Activated naive CD8-positive, alpha-beta T cell (primary cell): ENCODE measurements around the gene MLIP.
"Not testable (repeated sequence)": the region's sequence is repeated elsewhere in the genome, so short reads cannot be mapped to it uniquely, and the experiment has no call there.

Experiments
- H3K27ac Mint-ChIP-seq: one replicate; pipeline ENCODE4 v1.8.0; 2021; ENCODE audit warnings: mixed read lengths
- H3K27me3 Mint-ChIP-seq: one replicate; pipeline ENCODE4 v1.8.0; 2021; ENCODE audit warnings: mixed read lengths
- H3K36me3 Mint-ChIP-seq: one replicate; pipeline ENCODE4 v1.8.0; 2021; ENCODE audit warnings: mixed read lengths
- H3K4me1 Mint-ChIP-seq: one replicate; pipeline ENCODE4 v1.8.0; 2021; ENCODE audit warnings: low read depth, mixed read lengths
- H3K4me3 Mint-ChIP-seq: one replicate; pipeline ENCODE4 v1.8.0; 2021; ENCODE audit warnings: mild to moderate bottlenecking, mixed read lengths
- H3K9me3 Mint-ChIP-seq: one replicate; pipeline ENCODE4 v1.8.0; 2021; ENCODE audit warnings: low read depth, mixed read lengths

Gene MLIP

DNA sequence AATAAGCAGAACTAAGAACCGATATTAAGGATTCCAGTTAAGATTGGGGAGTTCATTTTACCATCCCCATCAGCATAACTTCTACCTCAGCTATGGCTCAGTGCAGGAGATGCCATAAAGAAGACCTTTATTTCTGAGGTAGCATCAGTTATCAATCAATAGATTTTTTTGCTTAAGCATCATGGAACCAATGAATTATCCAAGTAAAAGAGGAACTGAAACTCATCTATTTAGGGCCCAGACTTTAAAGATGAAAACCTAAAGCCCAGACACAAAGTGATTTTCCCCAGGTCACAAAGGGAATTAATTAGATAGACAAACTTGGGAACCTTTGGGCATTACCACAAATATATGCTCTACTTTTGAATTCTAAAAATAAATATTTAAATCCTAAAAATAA is 137.8 kb downstream of the MLIP start:
- Mint-ChIP-seq H3K27me3 (no peaks in the 10 kb centered on the region), H3K9me3 (no peaks in the 10 kb centered on the region), H3K27ac (no peak overlapping the region), H3K4me1 (no peaks in the 10 kb centered on the region), H3K4me3 (no peak overlapping the region), H3K36me3 (no peaks in the 10 kb centered on the region)

DNA sequence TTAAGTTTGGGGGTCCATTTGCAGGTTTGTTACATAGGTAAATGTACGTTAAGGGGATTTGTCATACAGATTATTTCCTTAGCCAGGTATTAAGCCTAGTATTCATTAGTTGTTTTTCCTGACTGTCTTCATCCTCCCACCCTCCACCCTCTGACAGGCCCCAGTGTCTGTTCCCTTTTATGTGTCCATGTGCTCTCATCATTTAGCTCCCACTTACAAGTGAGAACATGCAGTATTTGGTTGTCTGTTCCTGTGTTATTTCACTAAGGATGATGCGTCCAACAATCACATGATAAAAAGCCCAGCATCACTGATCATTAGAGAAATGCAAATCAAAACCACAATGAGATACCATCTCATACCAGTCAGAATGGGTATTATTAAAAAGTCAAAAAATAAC is 138.6 kb downstream of the MLIP start:
- H3K27me3 Mint-ChIP-seq, H3K36me3 Mint-ChIP-seq, H3K9me3 Mint-ChIP-seq, H3K27ac Mint-ChIP-seq, H3K4me1 Mint-ChIP-seq, H3K4me3 Mint-ChIP-seq: not testable (repeated sequence)

DNA sequence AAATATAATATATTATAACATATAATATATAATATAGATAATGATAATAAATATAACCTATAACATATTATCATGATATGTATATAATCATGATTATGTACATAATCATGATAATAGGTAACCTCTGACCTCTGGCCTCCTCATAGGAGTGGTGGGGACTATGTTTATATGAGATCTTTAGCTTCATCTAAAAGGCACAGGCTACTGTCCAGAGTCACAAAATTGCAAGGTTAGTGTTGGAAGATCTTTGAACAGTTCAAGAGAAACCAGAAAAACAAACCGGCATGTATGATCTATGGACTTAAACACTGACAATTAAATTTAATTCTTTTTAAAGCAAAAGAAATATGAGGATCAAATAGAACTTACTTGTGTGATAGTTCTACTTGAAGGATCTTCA is 141.3 kb downstream of the MLIP start:
- Mint-ChIP-seq H3K4me3 (no peak overlapping the region), H3K27ac (no peak overlapping the region), H3K4me1 (no peaks in the 10 kb centered on the region), H3K9me3 (no peaks in the 10 kb centered on the region), H3K27me3 (no peaks in the 10 kb centered on the region), H3K36me3 (no peaks in the 10 kb centered on the region)

DNA sequence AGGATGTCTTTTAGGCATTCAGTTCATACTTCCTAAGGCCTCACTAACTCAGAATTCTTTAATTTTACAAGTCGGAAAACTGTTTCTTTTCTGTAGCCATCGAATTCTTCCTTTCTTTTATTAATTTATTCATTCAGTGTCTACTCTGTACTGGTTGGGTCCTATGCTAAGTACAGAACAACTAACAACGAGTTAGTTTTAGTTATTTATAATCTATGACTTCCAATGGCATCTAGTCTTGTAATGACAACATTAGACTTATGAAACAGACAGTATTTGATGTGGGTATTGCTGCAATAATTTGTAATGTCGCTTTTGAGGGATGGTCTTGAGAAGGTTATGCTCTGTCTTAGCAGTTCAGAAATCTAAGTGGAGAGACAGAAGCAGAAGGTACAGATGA is 141.7 kb downstream of the MLIP start:
- Mint-ChIP-seq H3K27ac (no peak overlapping the region), H3K4me3 (no peak overlapping the region), H3K4me1 (no peaks in the 10 kb centered on the region), H3K27me3 (no peaks in the 10 kb centered on the region), H3K36me3 (no peaks in the 10 kb centered on the region), H3K9me3 (no peaks in the 10 kb centered on the region)

DNA sequence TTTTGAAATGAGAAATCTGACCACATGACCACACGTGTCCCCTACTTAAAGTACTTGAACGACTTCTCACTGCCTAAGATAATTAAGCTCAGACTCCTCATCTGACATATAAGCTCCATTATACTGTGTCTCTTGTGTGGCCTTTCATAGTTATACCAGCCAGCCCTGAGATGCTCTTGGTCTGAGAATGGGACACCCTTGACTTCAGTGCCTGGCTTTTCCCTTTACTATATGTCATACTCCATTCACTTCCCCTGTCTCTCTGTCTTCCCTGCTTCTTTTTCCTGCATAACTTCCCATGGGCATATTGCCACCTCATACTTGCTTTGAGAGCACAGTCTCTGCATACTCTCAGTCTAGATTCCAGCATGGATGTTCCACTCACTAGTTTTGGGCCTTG is 143.6 kb downstream of the MLIP start:
- H3K27me3 Mint-ChIP-seq: no peaks in the 10 kb centered on the region
- H3K9me3 Mint-ChIP-seq: no peaks in the 10 kb centered on the region
- H3K4me1 Mint-ChIP-seq: no peaks in the 10 kb centered on the region
- H3K27ac Mint-ChIP-seq: no peak overlapping the region
- H3K36me3 Mint-ChIP-seq: no peaks in the 10 kb centered on the region
- no peak overlapping the region for H3K4me3 Mint-ChIP-seq

DNA sequence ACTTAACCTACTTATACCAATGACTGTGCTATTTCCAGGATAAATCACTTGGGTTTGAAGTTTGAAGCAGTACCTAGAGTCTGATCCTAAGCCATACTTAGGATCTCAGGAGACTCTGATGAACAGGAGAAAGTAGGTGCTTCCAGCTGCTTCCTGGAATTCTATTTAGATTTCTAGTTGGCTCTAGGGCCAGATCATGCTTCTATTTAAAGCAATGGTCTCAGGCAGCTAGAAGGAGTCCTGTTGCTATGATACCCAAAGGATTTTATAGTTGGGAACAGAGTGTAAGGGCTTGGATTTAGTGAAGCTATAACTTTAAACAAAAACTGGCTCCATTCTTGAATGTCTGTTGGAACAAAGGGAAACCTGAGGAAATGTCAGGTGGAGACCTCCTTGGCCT is 144.6 kb downstream of the MLIP start:
- Mint-ChIP-seq H3K4me3 (no peak overlapping the region), H3K9me3 (no peaks in the 10 kb centered on the region)

DNA sequence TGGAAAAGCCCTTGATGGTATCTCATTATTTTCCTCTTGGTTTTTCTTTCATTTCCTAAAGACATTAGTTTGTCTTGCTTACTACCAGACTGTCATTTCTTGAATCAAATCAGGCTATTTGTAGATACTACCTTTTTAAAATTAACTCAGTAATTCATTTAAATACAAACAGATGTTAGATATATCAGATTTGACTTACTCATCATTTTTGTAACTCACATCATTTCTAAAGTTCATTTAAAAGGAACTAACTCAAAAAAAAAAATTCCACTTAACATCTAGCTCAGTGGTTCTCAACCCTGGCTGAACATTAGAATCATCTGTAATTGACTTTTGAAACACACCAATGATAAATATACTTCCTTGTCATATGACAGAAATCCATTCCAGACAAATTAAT is 148.8 kb downstream of the MLIP start:
- H3K27me3 Mint-ChIP-seq: no peaks in the 10 kb centered on the region
- no peak overlapping the region for H3K27ac Mint-ChIP-seq
- H3K4me1 Mint-ChIP-seq: no peaks in the 10 kb centered on the region
- no peaks in the 10 kb centered on the region for H3K9me3 Mint-ChIP-seq
- H3K4me3 Mint-ChIP-seq: no peak overlapping the region
- H3K36me3 Mint-ChIP-seq: no peaks in the 10 kb centered on the region

More for the DNA sequence above, 144.6 kb downstream of the MLIP start:
- H3K36me3 Mint-ChIP-seq: no peaks in the 10 kb centered on the region
- no peaks in the 10 kb centered on the region for H3K27me3 Mint-ChIP-seq
- no peaks in the 10 kb centered on the region for H3K4me1 Mint-ChIP-seq
- no peak overlapping the region for H3K27ac Mint-ChIP-seq

DNA sequence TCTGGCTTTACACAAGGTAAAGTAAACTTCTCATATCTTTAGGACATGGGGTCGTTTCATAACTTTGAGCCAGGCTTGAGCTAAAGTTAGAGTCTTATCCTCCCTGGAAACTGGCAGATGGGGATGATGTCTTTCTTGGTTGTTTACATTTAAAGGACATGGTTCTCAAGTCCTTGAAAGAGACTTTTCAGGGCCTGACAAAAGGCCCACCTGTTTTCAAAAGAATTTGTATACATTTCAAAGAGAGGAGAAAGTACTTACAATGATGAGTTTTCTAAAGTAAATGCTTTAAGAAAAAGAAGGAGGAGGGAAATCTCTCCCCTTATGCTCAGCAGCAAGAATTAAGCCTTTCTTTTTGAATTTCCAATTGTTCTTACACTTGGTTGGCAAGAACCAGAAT is 151.3 kb downstream of the MLIP start:
- Mint-ChIP-seq H3K36me3 (no peaks in the 10 kb centered on the region), H3K4me1 (no peaks in the 10 kb centered on the region), H3K9me3 (no peaks in the 10 kb centered on the region), H3K4me3 (no peak overlapping the region), H3K27ac (no peak overlapping the region), H3K27me3 (no peaks in the 10 kb centered on the region)

DNA sequence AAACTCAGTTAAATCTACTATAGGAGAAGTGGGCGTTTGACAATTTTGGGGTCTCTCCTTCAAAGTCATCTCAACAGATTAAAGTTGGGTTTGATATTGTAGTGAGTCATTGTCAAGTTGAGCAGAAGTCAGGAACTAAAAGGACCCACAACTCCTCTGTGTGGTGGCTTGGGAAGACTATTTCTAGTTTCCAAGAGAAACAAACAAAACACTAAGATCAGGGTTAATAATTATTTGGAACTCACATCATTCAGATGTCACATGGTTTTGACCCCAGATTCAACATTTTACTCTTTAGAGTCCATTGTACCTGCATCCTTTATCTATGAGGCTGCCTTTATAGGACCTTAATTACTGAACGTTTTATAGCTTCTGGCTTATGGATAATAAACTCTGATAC is 151.7 kb downstream of the MLIP start:
- H3K27me3 Mint-ChIP-seq: no peaks in the 10 kb centered on the region
- no peaks in the 10 kb centered on the region for H3K9me3 Mint-ChIP-seq
- no peak overlapping the region for H3K27ac Mint-ChIP-seq
- no peaks in the 10 kb centered on the region for H3K4me1 Mint-ChIP-seq
- no peaks in the 10 kb centered on the region for H3K36me3 Mint-ChIP-seq
- no peak overlapping the region for H3K4me3 Mint-ChIP-seq

DNA sequence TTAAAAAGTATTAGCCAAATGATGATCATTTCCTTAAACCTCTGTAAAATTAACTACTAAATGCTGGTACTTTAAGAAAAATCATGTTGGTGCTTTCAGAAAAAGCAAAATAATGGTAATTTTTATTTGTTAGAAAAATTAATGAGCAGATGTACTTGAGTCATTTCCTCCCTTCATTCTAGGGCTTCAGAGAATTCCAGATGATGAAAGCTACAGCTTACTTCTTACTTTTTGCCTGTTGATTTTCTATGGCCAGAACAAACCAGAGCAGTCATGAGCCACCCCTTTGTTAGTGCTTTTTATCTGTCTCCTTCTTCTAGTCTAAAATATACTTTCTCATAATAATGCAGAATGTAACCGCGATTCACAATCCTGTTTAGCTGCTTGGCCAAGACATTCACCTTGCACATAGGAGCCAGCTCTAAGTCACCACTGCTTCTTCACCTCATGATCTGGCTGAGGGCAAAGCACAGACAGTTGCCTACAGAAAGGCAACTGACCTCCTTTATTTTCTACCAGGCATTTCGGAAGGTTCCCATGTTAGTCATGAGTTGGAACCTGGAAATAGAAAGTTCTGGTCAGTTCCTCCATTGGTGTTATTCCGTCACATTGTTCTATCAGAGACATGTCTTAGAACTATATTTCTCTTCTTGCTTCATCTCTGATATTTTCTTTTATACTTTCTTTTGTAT is 153.5 kb downstream of the MLIP start:
- no peaks in the 10 kb centered on the region for H3K9me3 Mint-ChIP-seq
- H3K36me3 Mint-ChIP-seq: no peaks in the 10 kb centered on the region
- no peak overlapping the region for H3K27ac Mint-ChIP-seq
- H3K4me1 Mint-ChIP-seq: no peaks in the 10 kb centered on the region
- no peak overlapping the region for H3K4me3 Mint-ChIP-seq
- H3K27me3 Mint-ChIP-seq: no peaks in the 10 kb centered on the region

DNA sequence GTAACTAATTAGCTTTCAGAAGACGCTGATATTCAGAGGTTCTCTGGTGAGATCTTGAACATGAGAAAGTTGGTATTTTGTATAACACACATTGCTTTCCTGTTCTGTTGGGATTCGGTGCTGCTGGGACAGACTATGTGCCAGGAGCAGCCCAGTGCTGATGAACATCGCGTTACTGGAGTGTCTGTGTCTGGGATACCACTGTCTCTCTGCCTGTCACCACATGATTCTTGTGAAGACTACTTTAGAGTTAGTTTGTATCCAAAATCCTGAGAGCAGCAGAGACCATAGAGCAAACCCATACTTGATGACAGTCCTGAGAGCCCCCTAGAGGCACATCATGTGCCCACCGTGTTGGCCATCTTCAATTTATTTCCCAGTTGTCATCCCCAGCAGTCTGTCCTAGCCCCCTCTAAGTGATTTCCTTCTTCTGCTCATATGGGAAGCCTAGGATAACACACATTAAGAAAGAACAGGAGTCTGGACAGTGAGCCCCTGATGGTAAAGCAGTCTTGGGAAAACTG is 155.2 kb downstream of the MLIP start:
- Mint-ChIP-seq H3K9me3 (no peaks in the 10 kb centered on the region), H3K4me1 (no peaks in the 10 kb centered on the region), H3K27me3 (no peaks in the 10 kb centered on the region), H3K27ac (no peak overlapping the region), H3K36me3 (no peaks in the 10 kb centered on the region), H3K4me3 (no peak overlapping the region)

DNA sequence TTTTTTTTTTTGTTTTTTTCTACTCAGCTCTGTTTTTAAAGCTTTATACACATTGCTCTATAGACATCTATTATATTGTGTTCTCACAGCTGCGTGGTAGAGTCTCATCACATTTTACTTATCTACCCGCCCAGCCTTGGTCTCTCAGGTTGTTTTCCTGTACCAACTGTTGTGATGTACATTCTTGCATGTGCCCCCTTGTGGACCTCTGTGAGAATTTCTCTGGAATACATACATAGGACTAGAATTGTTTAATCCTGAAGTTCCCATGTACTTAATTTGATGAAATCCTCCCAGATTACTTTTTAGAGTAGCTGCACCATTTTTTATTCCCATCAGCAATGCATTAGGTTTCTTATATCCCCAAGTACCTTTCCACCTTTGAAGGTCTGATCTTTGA is 156.6 kb downstream of the MLIP start:
- no peaks in the 10 kb centered on the region for H3K36me3 Mint-ChIP-seq

DNA sequence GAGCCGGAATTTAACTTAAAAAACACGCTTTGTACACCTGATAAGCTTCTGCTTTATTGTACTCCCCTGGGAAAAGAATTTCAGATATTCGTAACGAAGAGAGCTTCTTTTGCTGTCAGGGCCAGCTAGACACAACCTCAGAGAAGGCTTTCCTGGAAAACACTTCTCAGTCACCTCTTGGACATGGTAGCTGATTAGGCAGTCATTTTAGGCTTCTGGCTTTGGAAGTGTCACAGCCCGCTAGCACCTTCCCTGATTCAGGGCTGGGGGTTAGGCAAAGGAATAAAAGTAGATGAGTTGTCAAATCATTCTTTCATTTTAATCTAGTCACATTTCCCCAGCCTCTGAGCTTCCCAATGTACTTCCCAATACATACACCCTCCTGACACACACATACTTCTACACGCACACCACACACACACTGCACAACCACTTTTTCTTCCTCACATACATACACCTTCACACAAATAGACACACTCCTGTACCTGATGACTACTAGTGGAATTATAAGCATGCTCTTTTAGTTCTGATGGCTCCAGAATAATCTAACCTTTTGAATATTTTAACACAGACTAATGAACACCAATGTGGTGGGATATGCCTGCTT is 162.1 kb downstream of the MLIP start:
- H3K4me3 Mint-ChIP-seq: no peak overlapping the region
- H3K9me3 Mint-ChIP-seq: peaks cover 9% of the 10 kb centered on the region
- no peak overlapping the region for H3K27ac Mint-ChIP-seq
- H3K27me3 Mint-ChIP-seq: no peaks in the 10 kb centered on the region
- no peaks in the 10 kb centered on the region for H3K36me3 Mint-ChIP-seq
- no peaks in the 10 kb centered on the region for H3K4me1 Mint-ChIP-seq

More for the DNA sequence above, 156.6 kb downstream of the MLIP start:
- Mint-ChIP-seq H3K27me3 (no peaks in the 10 kb centered on the region), H3K9me3 (no peaks in the 10 kb centered on the region), H3K4me3 (no peak overlapping the region), H3K27ac (no peak overlapping the region), H3K4me1 (no peaks in the 10 kb centered on the region)

DNA sequence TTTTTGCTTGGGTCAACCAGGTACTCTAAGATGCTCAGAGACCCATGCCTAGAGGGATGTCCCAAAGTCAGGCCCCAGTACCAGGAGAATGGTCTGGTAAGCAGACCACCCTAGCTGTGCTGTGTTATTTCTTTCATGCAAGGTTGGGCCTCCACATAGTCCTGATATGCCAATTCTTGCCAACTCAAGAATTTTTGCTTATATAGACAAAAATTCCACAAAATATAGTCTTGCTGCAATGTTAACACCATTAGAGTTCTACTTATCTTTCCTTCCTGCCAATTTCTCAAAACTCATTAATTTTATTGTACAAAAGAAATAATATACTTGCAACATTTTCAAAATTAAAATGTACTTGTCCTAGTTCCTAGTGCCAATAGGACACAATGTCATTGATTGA is 163.1 kb downstream of the MLIP start:
- no peaks in the 10 kb centered on the region for H3K27me3 Mint-ChIP-seq
- no peak overlapping the region for H3K27ac Mint-ChIP-seq
- H3K9me3 Mint-ChIP-seq: peaks cover 13% of the 10 kb centered on the region
- no peak overlapping the region for H3K4me3 Mint-ChIP-seq
- H3K36me3 Mint-ChIP-seq: no peaks in the 10 kb centered on the region
- H3K4me1 Mint-ChIP-seq: no peaks in the 10 kb centered on the region

DNA sequence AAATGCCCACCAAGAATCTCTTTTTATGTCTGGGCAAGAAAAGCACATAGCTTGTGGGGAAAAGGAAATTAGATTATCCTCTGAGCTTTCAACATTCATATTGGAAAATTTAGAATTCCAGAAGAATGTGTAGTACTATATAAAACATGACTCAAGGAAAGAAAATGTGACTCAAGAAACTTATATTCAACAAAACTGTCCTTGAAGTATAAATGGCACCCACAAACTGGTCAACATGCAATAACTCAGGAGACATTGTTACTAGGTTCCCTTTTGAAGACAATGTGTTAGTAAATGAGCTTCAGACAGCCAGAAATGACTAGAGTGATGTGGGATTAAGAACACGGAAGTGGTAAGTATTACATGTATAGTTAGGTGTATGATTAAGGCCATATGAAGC is 170.9 kb downstream of the MLIP start:
- no peak overlapping the region for H3K27ac Mint-ChIP-seq
- H3K36me3 Mint-ChIP-seq: no peaks in the 10 kb centered on the region
- H3K27me3 Mint-ChIP-seq: no peaks in the 10 kb centered on the region
- peaks cover 11% of the 10 kb centered on the region for H3K9me3 Mint-ChIP-seq
- H3K4me1 Mint-ChIP-seq: no peaks in the 10 kb centered on the region
- H3K4me3 Mint-ChIP-seq: no peak overlapping the region
